Measurements from ENCODE around the gene ZMIZ1.
"Not testable (repeated sequence)": the region's sequence is repeated elsewhere in the genome, so short reads cannot be mapped to it uniquely, and the experiment has no call there.

ZMIZ1 gene

GRCh38 chr10:79034271-79034876, 34.4 kb upstream of the ZMIZ1 start:
- no peak for FAIRE-seq

DNA sequence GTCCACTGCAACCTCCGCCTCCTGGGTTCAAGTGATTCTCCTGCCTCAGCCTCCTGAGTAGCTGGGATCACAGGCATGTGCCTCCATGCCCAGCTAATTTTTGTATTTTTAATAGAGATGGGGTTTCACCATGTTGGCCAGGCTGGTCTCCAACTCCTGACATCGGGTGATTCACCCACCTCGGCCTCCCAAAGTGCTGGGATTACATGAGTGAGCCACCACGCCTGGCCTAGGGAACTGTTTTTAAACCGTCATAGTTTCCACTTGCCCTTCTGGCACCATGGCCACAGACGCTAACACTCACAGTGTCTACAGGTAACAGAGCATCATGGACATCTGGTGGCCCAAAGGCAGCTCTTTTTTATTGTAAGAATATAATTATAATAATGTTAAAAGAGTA, 32.4 kb upstream of the ZMIZ1 start:
- FAIRE-seq, result not testable (repeated sequence)

- FAIRE-seq, result peak; percentile 81
These were observed 30.5 kb upstream of the ZMIZ1 start for GRCh38 chr10:79038104-79038840.

GRCh38 chr10:79038841-79039201, 29.9 kb upstream of the ZMIZ1 start:
- no peak for FAIRE-seq

DNA sequence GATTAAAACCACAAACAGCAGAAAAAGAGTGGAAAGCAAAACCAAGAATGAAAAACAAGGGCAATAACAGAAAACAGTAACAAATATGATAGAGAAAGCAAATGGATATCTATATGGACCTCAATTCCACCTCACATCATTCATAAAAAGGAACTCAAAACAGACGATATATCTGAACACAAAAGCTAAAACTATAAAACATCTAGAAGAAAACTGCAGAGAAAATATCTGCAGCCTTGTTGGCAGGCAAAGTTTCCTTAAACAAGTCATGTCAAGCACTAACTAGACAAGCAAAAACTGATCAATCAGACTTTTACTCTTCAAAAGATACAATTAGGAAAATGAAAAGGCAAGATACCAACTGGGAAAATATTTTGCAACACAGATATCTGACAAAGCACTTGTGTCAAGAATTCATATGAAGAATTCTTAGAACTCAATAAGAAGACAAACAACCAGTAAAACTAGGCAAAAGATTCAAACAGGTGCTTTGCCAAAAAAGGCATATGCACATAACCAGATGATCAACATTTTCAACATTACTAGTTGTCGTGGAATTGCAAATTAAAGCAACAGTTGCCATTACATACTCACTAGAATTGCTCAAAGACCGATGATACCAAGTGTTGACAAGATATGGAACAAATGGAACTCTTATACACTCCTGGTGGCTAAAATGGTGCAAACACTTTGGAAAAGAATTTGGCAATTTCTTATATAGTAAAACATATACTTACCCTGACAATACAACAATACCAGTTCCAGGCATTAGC, 25.9 kb upstream of the ZMIZ1 start:
- no peak for FAIRE-seq

DNA sequence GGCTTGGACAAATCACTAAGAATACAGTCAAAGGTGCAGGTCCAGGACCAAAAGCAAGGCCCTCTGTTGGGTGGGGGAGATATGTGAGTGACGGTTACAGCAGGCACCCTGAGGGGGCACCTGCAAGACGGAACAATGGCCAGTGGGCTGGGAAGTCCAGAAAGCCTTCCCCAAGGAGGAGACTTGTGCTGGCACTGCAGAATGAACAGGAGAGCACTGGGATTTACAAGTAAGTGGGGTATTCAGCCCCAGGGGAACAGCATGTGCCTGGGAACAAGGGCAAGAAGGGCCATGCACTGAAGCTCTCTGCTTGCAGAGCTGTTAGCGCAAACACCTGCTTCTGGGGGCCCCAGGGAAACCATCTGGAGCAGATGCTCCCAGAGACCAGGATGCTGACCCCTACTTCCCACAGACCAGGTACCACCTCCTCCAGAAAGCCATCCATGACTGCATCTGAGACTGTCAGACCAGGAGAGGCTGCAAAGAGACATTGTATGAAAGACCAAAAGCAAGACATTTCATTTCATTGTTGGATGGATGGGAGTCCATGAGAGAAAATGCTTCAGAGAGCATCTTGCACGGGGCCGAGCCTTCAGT, 24.6 kb upstream of the ZMIZ1 start:
- FAIRE-seq, result no peak

DNA sequence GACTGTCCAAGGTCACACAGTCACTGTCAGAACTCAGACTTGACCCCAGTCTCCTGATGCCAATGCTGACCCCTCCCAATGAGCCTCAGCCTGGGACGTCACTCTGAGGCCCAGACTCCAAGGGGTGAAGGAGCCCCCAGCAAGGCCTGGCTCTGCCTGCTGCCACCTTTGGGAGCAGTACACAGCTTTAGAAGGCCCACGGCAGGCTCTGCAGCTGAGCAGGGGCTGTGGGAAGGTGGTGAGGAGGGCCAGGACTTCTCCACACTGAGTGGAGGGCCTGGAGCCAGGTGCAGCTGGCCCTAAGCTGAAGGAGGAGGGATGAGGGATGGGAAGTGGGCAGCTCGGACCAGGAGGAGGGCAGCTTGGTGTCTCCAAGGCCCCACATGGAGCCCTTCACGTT, 23.9 kb upstream of the ZMIZ1 start:
- no peak for FAIRE-seq

DNA sequence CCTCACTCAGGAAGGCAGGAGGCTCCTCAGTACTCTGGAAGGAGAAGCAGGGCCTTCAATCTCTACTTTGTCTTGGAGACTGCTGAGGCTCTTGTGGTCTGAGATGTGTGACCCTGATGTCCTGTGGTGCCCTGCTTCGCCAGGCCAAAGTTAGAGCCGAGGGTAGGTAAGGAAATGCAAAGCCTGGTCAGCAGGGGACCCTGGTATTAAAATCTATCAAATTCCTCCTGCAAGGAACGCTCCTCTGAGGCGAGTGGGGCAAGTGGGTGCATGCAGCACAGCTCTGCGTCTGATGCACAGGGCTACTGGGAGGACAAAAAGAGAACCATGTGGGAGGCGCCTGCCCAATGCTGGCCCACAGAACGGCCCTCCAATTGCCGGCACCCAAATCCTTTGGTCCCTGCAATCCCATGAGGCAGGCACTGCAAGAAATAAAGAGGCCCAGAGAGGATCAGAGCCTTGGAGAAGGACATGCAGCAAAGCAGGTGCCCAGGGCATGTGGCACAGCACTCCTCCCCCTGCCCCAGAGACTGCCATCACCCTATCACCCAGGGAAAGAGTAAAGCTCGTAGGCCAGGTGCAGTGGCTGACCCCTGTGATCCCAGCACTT, 23.1 kb upstream of the ZMIZ1 start:
- no peak for FAIRE-seq

DNA sequence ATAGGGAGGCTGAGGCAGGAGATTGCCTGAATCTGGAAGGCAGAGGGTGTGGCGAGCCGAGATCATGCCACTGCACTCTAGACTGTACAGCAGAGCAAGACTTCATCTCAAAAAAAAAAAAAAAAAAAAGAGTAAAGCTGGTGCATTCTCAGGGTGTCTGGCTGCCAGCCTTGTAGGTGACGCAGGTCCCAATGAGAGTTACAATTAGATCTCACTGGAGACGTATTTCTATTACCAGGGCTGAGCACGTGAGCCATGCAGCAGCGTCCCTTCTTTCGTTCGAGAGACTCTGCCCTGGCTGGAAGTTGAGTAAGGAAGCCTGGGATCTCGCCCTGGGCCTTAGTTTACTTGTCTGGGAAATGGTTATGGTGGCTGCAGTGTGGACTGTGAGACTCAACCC, 22.4 kb upstream of the ZMIZ1 start:
- no peak for FAIRE-seq

- FAIRE-seq, result no peak
These were observed 21.8 kb upstream of the ZMIZ1 start for GRCh38 chr10:79046741-79047583.

DNA sequence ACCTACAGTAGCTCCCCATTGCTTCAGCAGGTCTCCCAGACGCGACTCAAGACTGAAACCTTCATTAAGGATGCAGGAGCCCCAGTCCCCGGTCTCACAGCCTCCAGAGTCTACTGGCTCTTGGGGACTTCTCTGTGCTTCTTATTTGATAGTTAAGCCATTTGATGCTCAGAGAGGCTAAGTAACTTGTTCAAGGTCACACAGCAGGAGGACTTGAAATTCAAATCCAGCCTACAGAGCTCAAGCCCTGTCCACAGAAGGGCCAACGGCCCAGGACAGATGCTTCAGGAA, 21.2 kb upstream of the ZMIZ1 start:
- FAIRE-seq, result no peak

DNA sequence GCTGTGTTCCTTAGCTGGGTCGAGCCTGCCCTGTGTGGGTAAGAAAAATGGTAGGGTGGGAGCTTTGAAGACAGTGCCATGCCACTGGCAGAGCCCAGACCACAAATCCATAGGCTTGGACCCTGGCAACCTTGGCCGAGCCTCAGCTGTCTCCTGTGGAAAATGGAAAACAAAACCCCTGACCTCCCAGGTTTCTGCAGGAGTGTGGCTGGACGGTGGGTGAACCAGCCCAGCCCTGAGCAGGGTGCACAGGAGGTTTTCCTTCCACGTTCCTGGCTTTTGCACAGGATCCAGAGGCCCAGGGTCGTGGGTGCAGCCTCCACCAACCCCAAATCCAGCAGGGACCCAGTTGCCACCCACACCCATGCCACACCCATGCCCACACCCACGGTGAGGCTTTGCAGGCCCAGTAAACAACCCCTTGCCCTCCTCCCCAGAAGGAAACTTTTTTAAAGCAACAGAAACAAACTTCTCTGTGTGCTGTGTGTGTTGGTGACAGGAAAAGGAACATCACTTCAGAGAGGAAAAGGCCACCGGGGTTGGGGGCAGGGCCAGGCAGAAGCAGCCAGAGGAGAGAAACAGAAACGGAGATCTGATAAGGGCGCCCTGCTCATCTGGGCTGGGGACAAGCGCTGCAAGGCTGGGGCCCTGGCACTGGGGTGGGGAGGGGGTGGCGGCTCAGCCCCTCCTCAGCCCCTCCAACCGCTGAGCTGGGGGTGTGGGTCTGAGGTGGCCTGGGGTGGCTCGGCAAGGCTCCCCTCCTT, 20.7 kb upstream of the ZMIZ1 start:
- no peak for FAIRE-seq

- FAIRE-seq, result no peak
These were observed 19.9 kb upstream of the ZMIZ1 start for GRCh38 chr10:79048639-79049550.

GRCh38 chr10:79049931-79050895, 18.6 kb upstream of the ZMIZ1 start:
- FAIRE-seq, result no peak

GRCh38 chr10:79050896-79051555, 17.7 kb upstream of the ZMIZ1 start:
- no peak for FAIRE-seq

DNA sequence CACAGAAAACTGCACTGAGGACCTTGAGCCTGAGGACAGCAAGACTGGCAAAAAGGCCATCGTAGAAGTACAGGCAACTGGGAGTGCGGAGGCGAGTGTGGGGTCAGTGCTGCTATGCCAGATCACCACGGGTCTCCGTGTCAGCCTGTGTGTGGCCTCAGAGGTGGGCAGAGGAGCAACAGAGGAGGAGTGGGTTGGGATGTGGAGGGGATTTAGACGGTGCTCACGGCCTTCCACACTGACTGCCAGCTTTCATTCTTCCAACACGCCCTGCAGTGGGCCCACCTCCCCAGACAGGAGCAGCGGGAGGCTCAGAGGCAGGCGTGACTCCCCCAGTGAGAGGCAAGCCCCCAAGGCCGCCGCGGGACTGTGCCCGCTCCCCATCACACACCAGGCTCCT, 17.0 kb upstream of the ZMIZ1 start:
- no peak for FAIRE-seq

GRCh38 chr10:79052291-79053080, 16.3 kb upstream of the ZMIZ1 start:
- FAIRE-seq, result no peak

DNA sequence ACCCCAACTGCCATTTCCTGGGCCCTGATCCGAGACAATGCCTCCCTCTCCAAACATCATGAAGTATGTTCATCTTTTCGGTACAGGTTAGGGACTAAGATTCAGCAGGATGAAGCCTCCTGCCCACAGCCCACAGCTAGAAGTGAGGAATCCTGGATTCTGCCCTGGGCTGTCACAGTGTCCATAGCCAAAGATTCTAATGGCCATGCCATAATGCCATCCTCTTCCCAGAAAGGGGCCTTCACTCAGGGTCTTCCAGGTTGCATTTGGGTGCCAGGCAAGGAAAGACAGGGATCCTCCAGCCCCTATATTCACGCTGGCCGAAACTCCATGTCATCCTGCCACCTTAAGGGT, 15.7 kb upstream of the ZMIZ1 start:
- no peak for FAIRE-seq

All from endometrium (tissue), 2 donors.